Sigmoid colon (tissue), 7 donors: ENCODE measurements around the gene CBX7. TPM values are rescaled to one million over a fixed set of nuclear protein-coding genes. Genes with fewer than 3 reads are reported as not detected.

Experiments used
- DNase-seq: peaks from one replicate; pipeline ENCODE4 v3.0.0-alpha.2; 2019
- H3K27ac ChIP-seq, 4 donors: fragments of 200-600 bp; sonication (generic); one replicate each; pipeline ENCODE4 v1.5.1; 2016 to 2019; ENCODE audit warnings: mild to moderate bottlenecking in 1 of 4
- H3K27me3 ChIP-seq, 3 donors: fragments of 200-600 bp; sonication (generic); one replicate each; pipeline ENCODE4 v1.5.1; 2019; ENCODE audit warnings: mild to moderate bottlenecking in 1 of 3
- H3K36me3 ChIP-seq, 4 donors: fragments of 200-600 bp; sonication (generic); one replicate each; pipeline ENCODE4 v1.5.1; 2016 to 2019
- H3K4me1 ChIP-seq, 4 donors: fragments of 200-600 bp; sonication (generic); one replicate each; pipeline ENCODE4 v1.5.1; 2017 to 2019
- H3K4me3 ChIP-seq, 4 donors: fragments of 200-600 bp; sonication (generic); one replicate each; pipeline ENCODE4 v1.5.1; 2017 to 2019; ENCODE audit warnings: mild to moderate bottlenecking in 2 of 4, moderate library complexity in 1 of 4
- H3K9me3 ChIP-seq, 4 donors: fragments of 200-600 bp in 3 of 4; sonication (generic) in 3 of 4; one replicate each; pipeline versions ENCODE4 v1.5.1 to v1.6.1; 2013 to 2019
- CTCF ChIP-seq, 4 experiments: fragments of 450-650 bp in 3 of 4; fragments of 200-600 bp in 1 of 4; IDR thresholded peaks; one replicate each; pipeline ENCODE4 v1.5.1; 2016 to 2019; ENCODE audit warnings: antibody characterized with exemption in 4 of 4, mild to moderate bottlenecking in 3 of 4, moderate library complexity in 2 of 4
- EP300 ChIP-seq, 4 donors: sonication (generic); formaldehyde crosslinking; IDR thresholded peaks; one replicate each; pipeline ENCODE4 v1.6.1; 2017; ENCODE audit warnings: antibody characterized with exemption in 4 of 4
- POLR2A ChIP-seq, 2 donors: fragments of 450-650 bp; IDR thresholded peaks; one replicate each; pipeline ENCODE4 v1.6.1; 2016; ENCODE audit warnings: antibody characterized with exemption in 2 of 2, mild to moderate bottlenecking in 2 of 2, moderate library complexity in 2 of 2
- POLR2AphosphoS5 ChIP-seq, 4 donors: sonication (generic); formaldehyde crosslinking; IDR thresholded peaks; one replicate each; pipeline ENCODE4 v1.6.1; 2017; ENCODE audit warnings: antibody characterized with exemption in 4 of 4
- WGBS, 2 donors: extraction: QIAGEN DNeasy Blood & Tissue Kit; methylation state at CpG; one replicate each; pipeline ENCODE4 v1.1.7; 2013; 5-methylcytosine and 5-hydroxymethylcytosine counted together
- intact Hi-C: fragments of 100-400 bp; cut with DNase I; formaldehyde crosslinking; loops from one replicate; pipeline ENCODE4 v1.15.1; 2023
- polyA plus RNA-seq, 3 donors: library from polyadenylated mRNA; stranded (reverse); fragments of 200-250 nt; gene quantifications; one replicate each; pipeline ENCODE4 v1.2.3, GENCODE V29; 2013
- total RNA-seq, 4 donors: library from RNA; depleted of rRNA; stranded (reverse); fragments of >200 nt; gene quantifications; one replicate each; pipeline ENCODE4 v1.1.0, GENCODE V29; 2016
- donor health status: healthy with polysubstance abuse.
- donor health status: Bipolar disorder and iron deficiency.
- donor health status: healthy.

The CBX7 gene
- 100 to 1,000 TPM; 108 to 166 (median 125) TPM for total RNA-seq
- 10 to 100 TPM; 10.9 to 39.0 (median 36.2) TPM for polyA plus RNA-seq

GRCh38 chr22:39152511-39153219 lies at the start of gene CBX7:
TSS of gene CBX7 (minus strand) at chr22:39152680. CDS start at chr22:39152444, 236 bp downstream.
- Histone ChIP-seq H3K9me3 (no peaks in the 10 kb centered on the region), H3K27ac (peak within 1 kb of the TSS; percentile 95 to 99 (median 98)), H3K27me3 (no peaks in the 10 kb centered on the region), H3K36me3 (peaks cover 0 to 15% (median 0%) of the 10 kb centered on the region in 4 donors), H3K4me3 (peak within 1 kb of the TSS; percentile 75 to 99 (median 98)), H3K4me1 (peaks cover 0 to 54% (median 42%) of the 10 kb centered on the region in 4 donors)
- WGBS, 2 donors, result 1% methylated on average over 98 of the region's 98 CpGs
- DNase-seq, result peak; percentile 98
- TF ChIP-seq CTCF (IDR thresholded peaks at IDR 0.05) (no peak), EP300 (IDR thresholded peaks at IDR 0.05) (no peak), POLR2A (IDR thresholded peaks at IDR 0.05) (peak; percentile 88 to 93), POLR2AphosphoS5 (IDR thresholded peaks at IDR 0.05) (peak; percentile 97 to 98 (median 98))
- intact Hi-C loops, result loop anchor here (2.0 to 5.0 kb wide), 3 partner anchors 166 to 380 kb away; partner anchors contain the start of genes CBX6, RPL3 and RPS19BP1

DNA sequence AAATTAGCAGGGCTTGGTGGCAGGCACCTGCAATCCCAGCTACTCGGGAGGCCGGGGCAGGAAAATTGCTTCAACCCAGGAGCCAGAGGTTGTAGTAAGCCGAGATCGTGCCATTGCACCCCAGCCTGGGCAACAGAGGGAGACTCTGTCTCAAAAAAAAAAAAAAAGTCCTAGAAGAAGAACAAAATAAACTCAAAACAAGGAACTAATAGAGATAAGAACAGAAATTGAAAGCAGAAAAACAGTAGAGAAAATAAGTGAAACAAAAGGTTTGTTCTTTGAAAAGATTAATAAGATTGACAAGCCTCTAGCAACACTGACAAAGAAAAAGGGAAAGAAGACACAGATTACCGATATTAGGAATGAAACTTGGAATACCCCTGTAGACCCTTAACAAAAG lies 45.1 kb upstream of the CBX7 start:
- Histone ChIP-seq H3K9me3 (peaks cover 0 to 3% (median 2%) of the 10 kb centered on the region in 4 donors), H3K36me3 (no peaks in the 10 kb centered on the region), H3K4me1 (no peaks in the 10 kb centered on the region), H3K27me3 (no peaks in the 10 kb centered on the region), H3K4me3 (no peak overlapping the region), H3K27ac (no peak overlapping the region)
- intact Hi-C loops, result no loop called here
- TF ChIP-seq EP300 (IDR thresholded peaks at IDR 0.05), result no peak
- no peak for TF ChIP-seq POLR2A (IDR thresholded peaks at IDR 0.05)
- TF ChIP-seq POLR2AphosphoS5 (IDR thresholded peaks at IDR 0.05), result no peak
- no peak for TF ChIP-seq CTCF (IDR thresholded peaks at IDR 0.05)
- DNase-seq, result no peak
- WGBS, 2 donors, result 88 to 89% methylated on average over 5 of the region's 5 CpGs

DNA sequence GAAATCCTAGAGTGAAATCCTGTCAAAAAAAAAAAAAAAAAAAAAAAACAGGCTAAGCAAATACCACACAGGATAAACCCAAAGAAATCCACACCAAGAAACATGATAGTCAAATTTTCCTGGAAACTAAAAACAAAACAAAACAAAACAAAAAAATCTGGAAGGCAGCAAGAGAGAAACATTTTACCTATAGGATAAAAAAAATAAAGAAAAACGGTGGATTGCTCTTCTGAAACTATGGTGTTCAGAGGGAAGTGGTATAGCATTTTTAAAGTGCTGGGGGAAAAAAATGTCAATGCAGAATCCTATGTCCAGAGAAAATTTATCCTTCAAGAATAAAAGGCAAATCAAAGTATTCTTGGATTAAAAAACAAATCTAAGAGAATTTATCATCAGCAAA lies 41.6 kb upstream of the CBX7 start:
- Histone ChIP-seq H3K36me3 (no peaks in the 10 kb centered on the region), H3K4me3 (no peak overlapping the region), H3K9me3 (peaks cover 0 to 3% (median 2%) of the 10 kb centered on the region in 4 donors), H3K4me1 (no peaks in the 10 kb centered on the region), H3K27me3 (no peaks in the 10 kb centered on the region), H3K27ac (no peak overlapping the region)
- no peak for TF ChIP-seq POLR2A (IDR thresholded peaks at IDR 0.05)
- TF ChIP-seq POLR2AphosphoS5 (IDR thresholded peaks at IDR 0.05), result no peak
- TF ChIP-seq CTCF (IDR thresholded peaks at IDR 0.05), result no peak
- TF ChIP-seq EP300 (IDR thresholded peaks at IDR 0.05), result no peak
- WGBS, 2 donors, result 84 to 86% methylated on average over 1 of the region's 1 CpG
- DNase-seq, result no peak
- intact Hi-C loops, result no loop called here

GRCh38 chr22:39188809-39189208 lies 36.3 kb upstream of the CBX7 start:
- no peak for DNase-seq
- Histone ChIP-seq H3K27ac (no peak overlapping the region), H3K9me3 (peaks cover 0 to 4% (median 0%) of the 10 kb centered on the region in 4 donors), H3K4me3 (no peak overlapping the region), H3K4me1 (no peaks in the 10 kb centered on the region), H3K27me3 (no peaks in the 10 kb centered on the region), H3K36me3 (no peaks in the 10 kb centered on the region)
- intact Hi-C loops, result no loop called here
- WGBS, 2 donors, result 79 to 87% methylated on average over 10 of the region's 10 CpGs
- no peak for TF ChIP-seq POLR2AphosphoS5 (IDR thresholded peaks at IDR 0.05)
- no peak for TF ChIP-seq EP300 (IDR thresholded peaks at IDR 0.05)
- TF ChIP-seq POLR2A (IDR thresholded peaks at IDR 0.05), result no peak
- no peak for TF ChIP-seq CTCF (IDR thresholded peaks at IDR 0.05)
